Measurements from ENCODE around the gene DCXR. TPM values are rescaled to one million over a fixed set of nuclear protein-coding genes. Genes with fewer than 3 reads are reported as not detected.

The DCXR gene
- total and polyA plus RNA-seq, 2 donors (not counting 1 experiment from before 2014, with no cell fraction given), result 63.9 to 143 TPM

DNA sequence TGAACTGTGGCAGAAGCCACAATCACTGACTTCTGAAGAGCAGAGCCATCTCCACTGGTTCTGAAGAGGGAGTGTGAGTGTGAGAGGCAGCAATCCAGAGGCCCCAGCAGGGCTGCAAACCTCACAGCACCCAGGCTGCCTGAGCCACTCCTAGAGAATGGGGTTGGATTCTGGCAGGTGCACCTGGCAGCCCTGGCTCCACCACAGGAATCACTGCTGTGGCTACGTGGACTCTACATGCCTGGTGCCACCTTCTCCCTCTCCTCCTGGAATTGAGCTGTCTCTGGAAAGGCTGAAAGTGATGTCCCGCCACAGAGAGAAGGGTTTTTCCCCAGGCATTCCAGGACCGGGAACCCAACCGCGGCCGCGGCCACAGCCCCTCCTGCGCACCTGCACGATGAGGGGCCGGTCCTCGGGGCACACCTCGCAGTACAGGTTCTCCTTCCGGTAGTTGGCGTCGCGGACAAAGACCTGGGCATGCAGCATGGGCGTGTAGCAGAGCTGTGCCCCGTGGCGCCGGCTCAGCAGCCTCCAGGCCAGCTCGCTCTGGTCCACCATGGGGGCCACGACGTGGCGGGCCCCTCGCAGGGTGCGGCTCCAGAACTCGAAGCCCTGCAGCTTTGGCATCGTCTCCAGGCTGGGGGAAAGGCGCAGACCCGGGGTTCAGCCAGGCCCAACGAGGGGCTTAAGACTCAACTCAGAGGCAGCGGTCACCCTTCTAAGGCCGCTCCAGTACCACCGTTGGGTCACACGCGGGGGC is 27.1 kb upstream of the DCXR start:
- Histone ChIP-seq H3K9me3 (ENCODE audit: control extremely low read depth in 1 of 3, control insufficient read depth in 2 of 3, insufficient read depth in 1 of 3, low read length in 2 of 3) (no peaks in the 10 kb centered on the region), H3K4me2 (replicated peaks; ENCODE audit: low read depth, low read length, poor library complexity, severe bottlenecking) (peak overlapping the region; percentile 85), H3K27ac (ENCODE audit: low read length in 2 of 2) (peak overlapping the region in 1 of 2 donors; percentile 73), H3K4me3 (ENCODE audit: control extremely low read depth in 1 of 5, extremely low read depth in 1 of 5, insufficient read depth in 1 of 5, low read depth in 2 of 5, low read length in 4 of 5) (peak overlapping the region; percentile 18 to 76 (median 64)), H3K36me3 (replicated peaks in 1 of 2; ENCODE audit: control extremely low read depth in 1 of 2, control insufficient read depth in 1 of 2, extremely low read depth in 1 of 2, insufficient read depth in 2 of 2, low read length in 1 of 2) (peaks cover 0 to 20% of the 10 kb centered on the region in 2 experiments), H3K4me1 (ENCODE audit: control insufficient read depth in 2 of 2, insufficient read depth in 2 of 2, low read length in 2 of 2) (peaks cover 16 to 26% of the 10 kb centered on the region in 2 donors), H4K20me1 (ENCODE audit: control insufficient read depth, insufficient read depth, low read length, poor library complexity, severe bottlenecking) (peaks cover 8% of the 10 kb centered on the region), H2AFZ (ENCODE audit: insufficient read depth, low read depth, low read length, poor library complexity, severe bottlenecking) (peak overlapping the region; percentile 100), H3K79me2 (ENCODE audit: control insufficient read depth, insufficient read depth, low read length) (peaks cover 12% of the 10 kb centered on the region), H3K27me3 (replicated peaks in 1 of 4; ENCODE audit: control extremely low read depth in 1 of 4, control insufficient read depth in 3 of 4, insufficient read depth in 4 of 4, low read length in 3 of 4) (no peaks in the 10 kb centered on the region), H3K9ac (ENCODE audit: low read length) (peak overlapping the region; percentile 75)
- intact Hi-C loops (cut with micrococcal nuclease), result loop anchor here (1.0 kb wide), 1 partner anchor 34 kb away; the partner anchor contains the start of gene FASN
- Mint-ChIP-seq H3K4me1 (peaks cover 15% of the 10 kb centered on the region), H3K27ac (peak overlapping the region; percentile 53), H3K27me3 (no peaks in the 10 kb centered on the region), H3K4me3 (peak overlapping the region; percentile 69), H3K9me3 (ENCODE audit: insufficient read depth) (no peaks in the 10 kb centered on the region)
- 55% methylated on average over 36 of the region's 36 CpGs for WGBS (ENCODE audit: insufficient coverage)
- no peak for DNase-seq
- CTCF ChIA-PET, result interaction anchor here (1.1 to 1.3 kb wide), 2 partner anchors 27 to 41 kb away, joined by 3 to 4 read pairs; partner anchors contain the start of gene DCXR
- TF ChIP-seq EZH2 (IDR thresholded peaks at IDR 0.05; ENCODE audit: borderline replicate concordance, insufficient read depth, low read depth, low read length, poor library complexity, severe bottlenecking), result no peak
- TF ChIP-seq, protein P1, sequence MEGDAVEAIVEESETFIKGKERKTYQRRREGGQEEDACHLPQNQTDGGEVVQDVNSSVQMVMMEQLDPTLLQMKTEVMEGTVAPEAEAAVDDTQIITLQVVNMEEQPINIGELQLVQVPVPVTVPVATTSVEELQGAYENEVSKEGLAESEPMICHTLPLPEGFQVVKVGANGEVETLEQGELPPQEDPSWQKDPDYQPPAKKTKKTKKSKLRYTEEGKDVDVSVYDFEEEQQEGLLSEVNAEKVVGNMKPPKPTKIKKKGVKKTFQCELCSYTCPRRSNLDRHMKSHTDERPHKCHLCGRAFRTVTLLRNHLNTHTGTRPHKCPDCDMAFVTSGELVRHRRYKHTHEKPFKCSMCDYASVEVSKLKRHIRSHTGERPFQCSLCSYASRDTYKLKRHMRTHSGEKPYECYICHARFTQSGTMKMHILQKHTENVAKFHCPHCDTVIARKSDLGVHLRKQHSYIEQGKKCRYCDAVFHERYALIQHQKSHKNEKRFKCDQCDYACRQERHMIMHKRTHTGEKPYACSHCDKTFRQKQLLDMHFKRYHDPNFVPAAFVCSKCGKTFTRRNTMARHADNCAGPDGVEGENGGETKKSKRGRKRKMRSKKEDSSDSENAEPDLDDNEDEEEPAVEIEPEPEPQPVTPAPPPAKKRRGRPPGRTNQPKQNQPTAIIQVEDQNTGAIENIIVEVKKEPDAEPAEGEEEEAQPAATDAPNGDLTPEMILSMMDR (IDR thresholded peaks at IDR 0.05), result no peak
- no peak for ATAC-seq (ENCODE audit: low read depth)
- POLR2A ChIA-PET, result interaction anchor here (0.6 to 1.3 kb wide), 3 partner anchors 11 to 85 kb away, joined by 3 to 4 read pairs (median 4); partner anchors contain the start of gene DCXR

Measured in B cell (primary cell).